Testis (tissue), 3 donors: ENCODE data around the gene KRTAP10-3. TPM values are rescaled to one million over a fixed set of nuclear protein-coding genes. Genes with fewer than 3 reads are reported as not detected.

Experiments
- DNase-seq: peaks from one replicate; pipeline ENCODE4 v3.0.0-alpha.2; 2019
- H3K27ac ChIP-seq, 2 donors: fragments of 200-600 bp; sonication (generic); one replicate each; pipeline ENCODE4 v1.5.1; 2019
- H3K27me3 ChIP-seq: fragments of 200-600 bp; sonication (generic); one replicate; pipeline ENCODE4 v1.5.1; 2019
- H3K36me3 ChIP-seq: fragments of 200-600 bp; sonication (generic); one replicate; pipeline ENCODE4 v1.5.1; 2017; ENCODE audit warnings: low read depth; ENCODE audit errors: missing control alignments
- H3K4me1 ChIP-seq: fragments of 200-600 bp; sonication (generic); one replicate; pipeline ENCODE4 v1.5.1; 2019
- H3K4me3 ChIP-seq, 2 donors: fragments of 200-600 bp; sonication (generic); one replicate each; pipeline ENCODE4 v1.5.1; 2017 to 2019
- H3K9me3 ChIP-seq: fragments of 200-600 bp; sonication (generic); one replicate; pipeline ENCODE4 v1.5.1; 2017
- POLR2A ChIP-seq: fragments of 450-650 bp; IDR thresholded peaks from one replicate; pipeline ENCODE4 v1.6.1; 2017; ENCODE audit warnings: antibody characterized with exemption, mild to moderate bottlenecking, moderate library complexity
- WGBS, 2 donors: methylation state at CpG; one replicate each; pipeline ENCODE4 v1.1.5; 2018; 5-methylcytosine and 5-hydroxymethylcytosine counted together
- intact Hi-C: fragments of 100-400 bp; cut with DNase I; formaldehyde crosslinking; loops from one replicate; pipeline ENCODE4 v1.15.1; 2023; ENCODE audit warnings: low total_unique reads
- polyA plus RNA-seq: library from polyadenylated mRNA; stranded (reverse); fragments of 350-450 nt; fragmentation: Illumina TruSeq; extraction: RNeasy Lipid Tissue Mini Kit (QIAGEN cat#74804); gene quantifications from one replicate; pipeline ENCODE4 v1.2.3, GENCODE V29; 2014; ENCODE audit warnings: low read depth, low replicate concordance; ENCODE audit not compliant: insufficient read depth
- total RNA-seq, 2 donors: library from RNA; depleted of rRNA; stranded (reverse); fragments of >200 nt; gene quantifications; one replicate each; pipeline ENCODE4 v1.2.3, GENCODE V29; 2016
- TF ChIP-seq, protein P1 (sequence below), 3 experiments: fragments of 450-650 bp in 2 of 3; fragments of 200-600 bp in 1 of 3; sonication (generic) in 1 of 3; IDR thresholded peaks; one replicate each; pipeline ENCODE4 v1.5.1; 2016 to 2019; ENCODE audit warnings: antibody characterized with exemption in 3 of 3, mild to moderate bottlenecking in 2 of 3, moderate library complexity in 1 of 3

The KRTAP10-3 gene
- total and polyA plus RNA-seq, 3 donors from 2014 or later = not detected

DNA sequence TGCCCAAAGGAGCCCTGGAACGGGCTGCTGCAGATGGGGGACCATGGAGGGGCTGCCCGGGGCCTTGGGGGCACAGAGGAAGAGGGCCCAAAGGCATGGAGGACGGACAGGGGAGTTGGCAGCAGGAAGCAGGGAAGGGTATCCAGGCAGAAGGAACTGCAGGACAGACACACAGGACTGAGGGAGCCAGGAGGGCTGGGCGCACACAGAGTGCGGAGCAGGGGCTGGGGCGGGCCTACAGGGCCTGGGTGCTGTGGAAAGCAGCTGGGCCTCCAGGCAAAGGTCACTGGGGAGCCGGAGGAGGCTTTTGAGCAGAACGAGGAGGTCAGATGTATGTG, 46.7 kb downstream of the KRTAP10-3 start:
- Histone ChIP-seq H3K4me3 (no peak overlapping the region), H3K4me1 (no peaks in the 10 kb centered on the region), H3K9me3 (no peaks in the 10 kb centered on the region), H3K27me3 (no peaks in the 10 kb centered on the region), H3K36me3 (no peaks in the 10 kb centered on the region), H3K27ac (no peak overlapping the region)
- TF ChIP-seq, protein P1, sequence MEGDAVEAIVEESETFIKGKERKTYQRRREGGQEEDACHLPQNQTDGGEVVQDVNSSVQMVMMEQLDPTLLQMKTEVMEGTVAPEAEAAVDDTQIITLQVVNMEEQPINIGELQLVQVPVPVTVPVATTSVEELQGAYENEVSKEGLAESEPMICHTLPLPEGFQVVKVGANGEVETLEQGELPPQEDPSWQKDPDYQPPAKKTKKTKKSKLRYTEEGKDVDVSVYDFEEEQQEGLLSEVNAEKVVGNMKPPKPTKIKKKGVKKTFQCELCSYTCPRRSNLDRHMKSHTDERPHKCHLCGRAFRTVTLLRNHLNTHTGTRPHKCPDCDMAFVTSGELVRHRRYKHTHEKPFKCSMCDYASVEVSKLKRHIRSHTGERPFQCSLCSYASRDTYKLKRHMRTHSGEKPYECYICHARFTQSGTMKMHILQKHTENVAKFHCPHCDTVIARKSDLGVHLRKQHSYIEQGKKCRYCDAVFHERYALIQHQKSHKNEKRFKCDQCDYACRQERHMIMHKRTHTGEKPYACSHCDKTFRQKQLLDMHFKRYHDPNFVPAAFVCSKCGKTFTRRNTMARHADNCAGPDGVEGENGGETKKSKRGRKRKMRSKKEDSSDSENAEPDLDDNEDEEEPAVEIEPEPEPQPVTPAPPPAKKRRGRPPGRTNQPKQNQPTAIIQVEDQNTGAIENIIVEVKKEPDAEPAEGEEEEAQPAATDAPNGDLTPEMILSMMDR (IDR thresholded peaks at IDR 0.05) = no peak
- TF ChIP-seq POLR2A = no peak
- DNase-seq = no peak
- 76 to 82% methylated on average over 6 to 8 of the region's 8 CpGs for WGBS, 2 donors
- intact Hi-C loops = loop anchor here (10.0 kb wide), 1 partner anchor 283 kb away; no protein-coding TSS in a partner anchor

DNA sequence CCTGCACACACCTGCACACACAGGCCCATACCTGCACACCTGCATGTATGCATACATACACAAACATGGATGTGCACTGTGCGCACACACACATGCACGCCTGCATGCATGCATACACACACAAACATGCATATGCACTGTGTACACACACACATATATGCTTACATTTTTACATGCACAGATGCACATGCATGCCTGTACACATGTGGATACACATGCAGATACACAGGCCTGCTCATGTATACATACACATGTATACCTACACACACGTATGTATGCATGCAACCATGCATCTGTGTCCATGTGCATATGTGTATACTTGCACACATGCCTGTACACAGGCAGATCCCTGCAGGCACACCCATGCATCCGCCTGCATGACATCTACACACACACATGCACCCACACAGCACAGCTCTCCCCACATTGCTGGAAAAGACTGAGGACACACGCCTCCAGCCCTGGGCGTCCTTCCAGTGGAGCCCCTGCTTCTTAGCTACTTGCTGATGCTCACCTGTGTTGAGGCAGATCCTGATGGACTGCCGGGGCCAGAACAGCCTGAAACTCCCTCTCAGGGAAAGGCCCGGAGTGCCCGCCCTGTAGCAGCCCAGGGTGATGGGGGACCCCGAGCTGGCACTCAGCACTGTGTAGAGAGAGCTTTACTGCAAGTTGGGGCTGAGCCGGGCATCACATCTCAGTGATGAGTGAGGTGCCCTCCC, 47.2 kb downstream of the KRTAP10-3 start:
- intact Hi-C loops = loop anchor here (10.0 kb wide), 1 partner anchor 283 kb away; no protein-coding TSS in a partner anchor
- Histone ChIP-seq H3K27ac (no peak overlapping the region), H3K27me3 (no peaks in the 10 kb centered on the region), H3K4me3 (no peak overlapping the region), H3K4me1 (no peaks in the 10 kb centered on the region), H3K9me3 (no peaks in the 10 kb centered on the region), H3K36me3 (no peaks in the 10 kb centered on the region)
- TF ChIP-seq, protein P1 (IDR thresholded peaks at IDR 0.05) = no peak
- TF ChIP-seq POLR2A = no peak
- WGBS, 2 donors = 88 to 90% methylated on average over 11 of the region's 11 CpGs
- no peak for DNase-seq

DNA sequence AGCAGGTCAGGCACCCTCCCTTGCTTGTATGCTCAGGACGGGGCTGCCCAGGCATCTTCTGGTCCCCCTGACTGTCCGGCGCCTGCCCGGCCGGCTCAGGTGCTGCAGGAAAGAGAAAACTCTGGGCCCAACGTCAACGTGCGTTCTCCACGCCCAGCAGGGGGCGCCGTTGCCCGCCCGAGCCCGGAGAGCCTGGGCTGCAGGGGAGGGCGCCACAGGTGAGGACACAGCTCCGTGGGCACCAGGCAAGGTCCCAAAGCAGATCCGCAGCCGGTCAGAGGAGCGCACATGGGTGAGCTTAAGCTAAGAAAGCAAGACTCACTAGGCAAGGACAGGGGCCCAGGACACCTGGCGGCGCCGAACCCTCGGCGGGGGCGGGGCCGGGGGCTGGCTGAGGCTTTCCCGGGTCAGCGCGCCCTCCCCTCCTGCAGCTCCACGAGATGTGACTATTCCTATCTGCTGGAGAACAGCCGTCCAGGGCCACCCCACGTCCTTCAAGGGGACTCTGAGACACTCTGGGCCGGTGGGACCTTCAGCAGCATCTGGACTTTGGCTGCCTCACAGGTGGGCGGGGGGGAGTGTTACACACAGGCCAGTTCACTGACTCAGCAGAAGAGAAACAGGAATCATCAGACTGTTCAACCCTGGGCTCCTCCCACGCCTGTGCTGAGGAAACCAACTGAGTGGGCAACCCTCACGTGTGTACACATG, 47.9 kb downstream of the KRTAP10-3 start:
- Histone ChIP-seq H3K4me1 (no peaks in the 10 kb centered on the region), H3K27ac (no peak overlapping the region), H3K27me3 (no peaks in the 10 kb centered on the region), H3K9me3 (no peaks in the 10 kb centered on the region), H3K4me3 (peak overlapping the region in 1 of 2 donors; percentile 29), H3K36me3 (no peaks in the 10 kb centered on the region)
- peak; percentile 72 for DNase-seq
- intact Hi-C loops = loop anchor here (10.0 kb wide), 1 partner anchor 284 kb away; no protein-coding TSS in a partner anchor
- TF ChIP-seq POLR2A = no peak
- TF ChIP-seq, protein P1 (IDR thresholded peaks at IDR 0.05) = peak; percentile 65 to 88 (median 79)
- 7 to 11% methylated on average over 10 to 36 of the region's 36 CpGs for WGBS, 2 donors

DNA sequence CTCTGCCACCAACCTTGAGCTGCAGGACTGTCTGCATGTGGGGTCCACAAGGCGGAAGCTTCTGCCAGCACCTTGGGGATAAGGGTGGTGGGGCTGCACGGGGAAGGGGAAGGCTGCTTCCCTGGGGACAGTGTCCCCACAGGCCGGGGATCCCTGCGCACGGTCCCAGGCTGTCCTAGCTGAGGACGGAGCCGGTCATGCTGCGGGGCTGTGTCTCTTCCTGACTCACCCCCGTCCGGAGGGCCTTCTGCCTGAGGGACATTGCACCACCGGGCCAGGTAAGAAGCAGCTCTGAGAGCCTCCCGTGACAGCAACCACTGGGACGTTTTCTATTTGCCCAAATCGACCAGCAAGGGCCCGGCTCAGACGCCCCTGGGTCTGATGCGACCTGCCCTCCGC, 48.5 kb downstream of the KRTAP10-3 start:
- no peaks in the 10 kb centered on the region for H3K9me3 ChIP-seq
- H3K4me1 ChIP-seq = no peaks in the 10 kb centered on the region
- no peak overlapping the region for H3K27ac ChIP-seq
- no peak for TF ChIP-seq POLR2A
- TF ChIP-seq, protein P1 (IDR thresholded peaks at IDR 0.05) = no peak
- peak overlapping the region in 1 of 2 donors; percentile 29 for H3K4me3 ChIP-seq
- DNase-seq = no peak
- intact Hi-C loops = loop anchor here (10.0 kb wide), 1 partner anchor 285 kb away; no protein-coding TSS in a partner anchor
- 29 to 49% methylated on average over 7 to 18 of the region's 18 CpGs for WGBS, 2 donors
- H3K36me3 ChIP-seq = no peaks in the 10 kb centered on the region
- no peaks in the 10 kb centered on the region for H3K27me3 ChIP-seq
